ENCODE data around the gene ZNF625. TPM values are rescaled to one million over a fixed set of nuclear protein-coding genes. Genes with fewer than 3 reads are reported as not detected.

Gene ZNF625
- polyA plus RNA-seq, 3 donors = 0.37 TPM; not detected in 2

DNA sequence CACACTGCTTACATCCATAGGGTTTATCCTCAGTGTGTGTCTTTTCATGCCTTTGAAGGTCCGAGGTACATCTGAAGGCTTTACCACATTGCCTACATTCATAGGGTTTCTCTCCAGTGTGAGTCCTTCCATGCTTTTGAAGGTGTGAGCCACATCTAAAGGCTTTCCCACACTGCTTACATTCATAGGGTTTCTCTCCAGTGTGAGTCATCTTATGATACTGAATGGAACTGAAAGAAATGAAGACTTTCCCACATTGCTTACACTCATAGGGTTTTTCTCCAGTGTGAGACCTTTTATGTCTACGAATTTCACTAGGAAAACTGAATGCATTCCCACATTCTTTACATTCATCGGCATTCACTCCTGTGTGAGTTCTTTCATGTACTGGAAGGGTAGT is 23.5 kb downstream of the ZNF625 start:
- Histone ChIP-seq H2AFZ (ENCODE audit: insufficient read depth, low read depth, low read length, poor library complexity, severe bottlenecking) (no peak overlapping the region), H3K36me3 (replicated peaks in 1 of 2; ENCODE audit: control insufficient read depth in 1 of 2, insufficient read depth in 2 of 2, low read length in 2 of 2) (peaks cover 38 to 56% of the 10 kb centered on the region in 2 donors), H3K9ac (ENCODE audit: insufficient read depth, low read length, poor library complexity, severe bottlenecking) (no peak overlapping the region), H4K20me1 (ENCODE audit: insufficient read depth, low read length) (peaks cover 5% of the 10 kb centered on the region), H3K79me2 (ENCODE audit: insufficient read depth, low read length) (peaks cover 3% of the 10 kb centered on the region), H3K4me1 (ENCODE audit: control insufficient read depth in 1 of 2, insufficient read depth in 2 of 2, low read length in 2 of 2) (no peaks in the 10 kb centered on the region), H3K4me3 (replicated peaks in 1 of 3; ENCODE audit: low read depth in 2 of 3, low read length in 3 of 3) (peak overlapping the region in 1 of 3 experiments; percentile 18), H3K9me3 (replicated peaks in 1 of 2; ENCODE audit: control insufficient read depth in 1 of 2, insufficient read depth in 1 of 2, low read length in 2 of 2) (peaks cover 54 to 73% of the 10 kb centered on the region in 2 donors), H3K27ac (ENCODE audit: low read depth in 1 of 2, low read length in 2 of 2) (no peak overlapping the region), H3K27me3 (ENCODE audit: control insufficient read depth in 2 of 2, insufficient read depth in 2 of 2, low read length in 2 of 2) (no peaks in the 10 kb centered on the region), H3K4me2 (replicated peaks; ENCODE audit: extremely low read depth, low read length, poor library complexity, severe bottlenecking) (no peak overlapping the region)
- WGBS (ENCODE audit: insufficient coverage) = no CpG with 5 or more reads among the region's 3 CpGs
- intact Hi-C loops (cut with micrococcal nuclease) = no loop called here
- Mint-ChIP-seq H3K27me3 (ENCODE audit: low read depth in 3 of 3) (no peaks in the 10 kb centered on the region), H3K4me3 (no peak overlapping the region), H3K9me3 (peaks cover 38 to 87% (median 73%) of the 10 kb centered on the region in 7 donors), H3K36me3 (peaks cover 47 to 60% of the 10 kb centered on the region in 2 donors), H3K27ac (no peak overlapping the region), H3K4me1 (peaks cover 9% of the 10 kb centered on the region)
- no peak for DNase-seq
- TF ChIP-seq, protein P1, sequence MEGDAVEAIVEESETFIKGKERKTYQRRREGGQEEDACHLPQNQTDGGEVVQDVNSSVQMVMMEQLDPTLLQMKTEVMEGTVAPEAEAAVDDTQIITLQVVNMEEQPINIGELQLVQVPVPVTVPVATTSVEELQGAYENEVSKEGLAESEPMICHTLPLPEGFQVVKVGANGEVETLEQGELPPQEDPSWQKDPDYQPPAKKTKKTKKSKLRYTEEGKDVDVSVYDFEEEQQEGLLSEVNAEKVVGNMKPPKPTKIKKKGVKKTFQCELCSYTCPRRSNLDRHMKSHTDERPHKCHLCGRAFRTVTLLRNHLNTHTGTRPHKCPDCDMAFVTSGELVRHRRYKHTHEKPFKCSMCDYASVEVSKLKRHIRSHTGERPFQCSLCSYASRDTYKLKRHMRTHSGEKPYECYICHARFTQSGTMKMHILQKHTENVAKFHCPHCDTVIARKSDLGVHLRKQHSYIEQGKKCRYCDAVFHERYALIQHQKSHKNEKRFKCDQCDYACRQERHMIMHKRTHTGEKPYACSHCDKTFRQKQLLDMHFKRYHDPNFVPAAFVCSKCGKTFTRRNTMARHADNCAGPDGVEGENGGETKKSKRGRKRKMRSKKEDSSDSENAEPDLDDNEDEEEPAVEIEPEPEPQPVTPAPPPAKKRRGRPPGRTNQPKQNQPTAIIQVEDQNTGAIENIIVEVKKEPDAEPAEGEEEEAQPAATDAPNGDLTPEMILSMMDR (IDR thresholded peaks at IDR 0.05) = no peak

DNA sequence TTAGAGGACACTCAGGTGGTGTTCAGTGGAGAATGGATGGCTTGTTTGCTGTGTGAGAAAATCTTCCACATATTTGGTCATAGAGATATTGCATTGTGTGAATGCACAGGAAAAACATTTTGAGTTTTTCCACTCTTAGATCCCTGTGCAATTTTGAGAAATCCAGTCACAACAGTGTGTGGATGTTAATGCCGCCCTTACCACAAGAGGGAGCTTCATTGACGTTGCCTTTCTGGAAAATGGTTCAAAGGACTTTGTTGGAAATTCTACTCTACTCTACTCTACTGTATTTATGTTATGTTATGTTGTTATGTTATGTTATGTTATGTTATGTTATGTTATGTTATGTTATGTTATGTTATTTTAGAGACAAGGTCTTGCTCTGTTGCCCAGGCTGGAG is 29.8 kb downstream of the ZNF625 start:
- DNase-seq = no peak

More for the DNA sequence above, 29.8 kb downstream of the ZNF625 start:
- Mint-ChIP-seq H3K4me3 (no peak overlapping the region), H3K27me3 (ENCODE audit: low read depth in 3 of 3) (no peaks in the 10 kb centered on the region), H3K4me1 (no peaks in the 10 kb centered on the region), H3K27ac (peak overlapping the region in 1 of 7 donors; percentile 70), H3K9me3 (peaks cover 23 to 73% (median 50%) of the 10 kb centered on the region in 7 donors), H3K36me3 (peaks cover 1 to 7% of the 10 kb centered on the region in 2 donors)
- no peak overlapping the region for H3K4me2 ChIP-seq (replicated peaks; ENCODE audit: extremely low read depth, low read length, poor library complexity, severe bottlenecking)
- no peak overlapping the region for H2AFZ ChIP-seq (ENCODE audit: insufficient read depth, low read depth, low read length, poor library complexity, severe bottlenecking)
- H4K20me1 ChIP-seq (ENCODE audit: insufficient read depth, low read length) = no peaks in the 10 kb centered on the region
- no CpG with 5 or more reads among the region's 2 CpGs for WGBS (ENCODE audit: insufficient coverage)
- no peak overlapping the region for H3K27ac ChIP-seq (ENCODE audit: low read depth in 1 of 2, low read length in 2 of 2)
- intact Hi-C loops (cut with micrococcal nuclease) = no loop called here
- no peak overlapping the region for H3K4me3 ChIP-seq (replicated peaks in 1 of 3; ENCODE audit: low read depth in 2 of 3, low read length in 3 of 3)
- peaks cover 0 to 1% of the 10 kb centered on the region in 2 donors for H3K36me3 ChIP-seq (replicated peaks in 1 of 2; ENCODE audit: control insufficient read depth in 1 of 2, insufficient read depth in 2 of 2, low read length in 2 of 2)
- no peaks in the 10 kb centered on the region for H3K79me2 ChIP-seq (ENCODE audit: insufficient read depth, low read length)
- TF ChIP-seq, protein P1 (IDR thresholded peaks at IDR 0.05) = peak; percentile 60
- H3K9me3 ChIP-seq (replicated peaks in 1 of 2; ENCODE audit: control insufficient read depth in 1 of 2, insufficient read depth in 1 of 2, low read length in 2 of 2) = peaks cover 36 to 49% of the 10 kb centered on the region in 2 donors
- H3K9ac ChIP-seq (ENCODE audit: insufficient read depth, low read length, poor library complexity, severe bottlenecking) = no peak overlapping the region
- no peaks in the 10 kb centered on the region for H3K27me3 ChIP-seq (ENCODE audit: control insufficient read depth in 2 of 2, insufficient read depth in 2 of 2, low read length in 2 of 2)
- H3K4me1 ChIP-seq (ENCODE audit: control insufficient read depth in 1 of 2, insufficient read depth in 2 of 2, low read length in 2 of 2) = no peaks in the 10 kb centered on the region

All from CD14-positive monocyte (primary cell).